ENCODE measurements around the gene COL18A1.
"Not testable (repeated sequence)": the region's sequence is repeated elsewhere in the genome, so short reads cannot be mapped to it uniquely, and the experiment has no call there.

Gene COL18A1

GRCh38 chr21:45494851-45495680 is 90.1 kb downstream of the COL18A1 start:
- no peak for DNase-seq (ENCODE audit: low spot score)

- DNase-seq (ENCODE audit: low spot score): no peak
These were observed 91.4 kb downstream of the COL18A1 start for GRCh38 chr21:45496151-45496967.

- no peak for DNase-seq (ENCODE audit: low spot score)
These were observed 92.2 kb downstream of the COL18A1 start for GRCh38 chr21:45496968-45497845.

- no peak for DNase-seq (ENCODE audit: low spot score)
These were observed 93.1 kb downstream of the COL18A1 start for GRCh38 chr21:45497846-45498645.

- no peak for DNase-seq (ENCODE audit: low spot score)
These were observed 93.7 kb downstream of the COL18A1 start for GRCh38 chr21:45498646-45499000.

- DNase-seq (ENCODE audit: low spot score): no peak
These were observed 94.3 kb downstream of the COL18A1 start for GRCh38 chr21:45499201-45499750.

- no peak for DNase-seq (ENCODE audit: low spot score)
These were observed 95.1 kb downstream of the COL18A1 start for GRCh38 chr21:45499970-45500577.

GRCh38 chr21:45501081-45502005 is 96.4 kb downstream of the COL18A1 start:
- DNase-seq (ENCODE audit: low spot score): not testable (repeated sequence)

- no peak for DNase-seq (ENCODE audit: low spot score)
These were observed 97.0 kb downstream of the COL18A1 start for GRCh38 chr21:45502006-45502345.

- no peak for DNase-seq (ENCODE audit: low spot score)
These were observed 97.6 kb downstream of the COL18A1 start for GRCh38 chr21:45502600-45502999.

GRCh38 chr21:45503226-45503625 is 98.3 kb downstream of the COL18A1 start:
- not testable (repeated sequence) for DNase-seq (ENCODE audit: low spot score)

- DNase-seq (ENCODE audit: low spot score): no peak
These were observed 99.1 kb downstream of the COL18A1 start for GRCh38 chr21:45504021-45504515.

GRCh38 chr21:45504516-45505415 is 99.8 kb downstream of the COL18A1 start:
- no peak for DNase-seq (ENCODE audit: low spot score)

GRCh38 chr21:45505416-45506021 is 100.6 kb downstream of the COL18A1 start:
- no peak for DNase-seq (ENCODE audit: low spot score)

- DNase-seq (ENCODE audit: low spot score): no peak
These were observed 101.4 kb downstream of the COL18A1 start for GRCh38 chr21:45506241-45506817.

GRCh38 chr21:45506836-45507522 is 102.0 kb downstream of the COL18A1 start:
- no peak for DNase-seq (ENCODE audit: low spot score)

- DNase-seq (ENCODE audit: low spot score): no peak
These were observed 102.5 kb downstream of the COL18A1 start for GRCh38 chr21:45507523-45507875.
